Retinal pigment epithelial cell (primary cell): ENCODE results near the gene NLGN1.
"Not testable (repeated sequence)": the region's sequence is repeated elsewhere in the genome, so short reads cannot be mapped to it uniquely, and the experiment has no call there.

Experiments
- DNase-seq: peaks from one replicate; pipeline ENCODE4 v3.0.0-alpha.2; 2010; ENCODE audit warnings: low read depth
- H3K4me3 ChIP-seq: 2 replicates; pipeline ENCODE4 v1.5.1; 2011; ENCODE audit warnings: mild to moderate bottlenecking, low read length, control low read depth, moderate library complexity
- CTCF ChIP-seq: conservative IDR thresholded peaks from 2 replicates; pipeline ENCODE4 v1.5.1; 2011; ENCODE audit warnings: low read depth, low read length, control low read depth, inconsistent platforms

Gene NLGN1

DNA sequence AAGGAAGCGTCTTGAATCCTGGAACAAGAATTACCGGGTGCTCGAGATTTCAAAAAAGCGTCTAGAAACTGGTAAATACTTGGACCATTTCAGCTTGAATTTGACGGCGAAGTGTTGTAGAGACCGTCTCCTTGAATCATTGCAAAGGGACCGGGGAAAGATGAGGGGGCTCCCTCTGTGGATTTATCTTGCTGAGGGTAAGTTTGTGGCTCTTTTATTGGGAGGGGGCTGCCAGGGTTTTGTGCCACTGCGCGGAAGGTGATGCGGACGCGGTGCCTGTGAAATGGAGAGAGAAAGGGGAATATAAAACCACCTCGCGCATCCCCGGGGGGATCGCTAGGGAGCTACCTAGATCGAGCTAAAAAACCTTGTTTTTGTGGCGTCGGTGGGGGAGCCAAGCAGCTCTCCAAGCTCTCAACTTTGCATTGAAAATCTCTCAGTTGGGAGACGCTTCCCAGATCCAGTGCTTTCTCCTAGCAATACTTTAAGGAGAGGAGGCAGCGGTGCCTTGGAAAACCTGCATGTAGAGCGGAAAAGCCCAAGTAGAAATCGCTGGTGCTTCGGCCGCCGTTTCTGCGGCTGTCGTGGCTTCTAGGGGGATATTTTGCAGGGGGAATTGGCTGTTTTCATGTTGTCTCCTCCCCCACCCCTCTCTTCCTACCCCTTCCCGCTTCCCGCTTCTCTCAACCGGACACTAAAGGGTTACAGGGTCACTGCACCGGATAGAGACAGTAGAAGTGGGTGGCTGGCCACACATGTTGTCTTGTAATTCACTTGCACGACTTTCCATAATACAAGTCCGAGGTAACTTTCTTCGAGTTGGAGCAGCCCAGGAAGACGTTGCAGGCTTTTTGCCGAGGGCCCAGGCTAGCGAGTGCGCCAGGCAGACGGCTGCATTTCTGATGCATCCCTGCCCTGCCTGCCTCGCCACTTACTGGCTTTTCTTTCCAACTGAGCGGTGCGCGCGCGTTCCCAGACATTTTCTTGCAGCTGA lies 187.6 kb downstream of the NLGN1 start:
- peak overlapping the region; percentile 71 for H3K4me3 ChIP-seq
- no peak for TF ChIP-seq CTCF
- no peak for DNase-seq

GRCh38 chr3:173586166-173586565 lies 188.6 kb downstream of the NLGN1 start:
- DNase-seq: no peak
- TF ChIP-seq CTCF: no peak
- no peak overlapping the region for H3K4me3 ChIP-seq

- H3K4me3 ChIP-seq: no peak overlapping the region
- no peak for DNase-seq
- TF ChIP-seq CTCF: no peak
These were observed 189.5 kb downstream of the NLGN1 start for GRCh38 chr3:173587055-173587454.

DNA sequence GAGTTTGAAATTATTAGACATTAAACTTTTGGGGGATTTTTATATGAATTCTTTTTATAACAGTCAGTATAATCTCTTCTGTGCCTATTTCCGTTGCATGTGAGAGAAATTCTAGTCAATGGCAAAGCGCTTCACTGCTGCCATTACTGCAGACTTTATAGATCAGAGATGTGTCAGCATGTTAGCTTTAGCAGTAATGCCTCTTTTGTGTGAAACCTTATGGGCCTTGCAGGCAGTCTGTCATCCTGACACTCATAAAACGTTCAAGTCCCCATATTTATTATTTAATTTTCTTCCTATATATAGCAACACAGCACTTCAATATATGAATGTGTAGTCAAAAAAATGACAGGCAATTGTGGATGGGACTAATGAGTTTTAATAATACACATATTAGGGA lies 191.0 kb downstream of the NLGN1 start:
- no peak for DNase-seq
- no peak overlapping the region for H3K4me3 ChIP-seq
- TF ChIP-seq CTCF: no peak

DNA sequence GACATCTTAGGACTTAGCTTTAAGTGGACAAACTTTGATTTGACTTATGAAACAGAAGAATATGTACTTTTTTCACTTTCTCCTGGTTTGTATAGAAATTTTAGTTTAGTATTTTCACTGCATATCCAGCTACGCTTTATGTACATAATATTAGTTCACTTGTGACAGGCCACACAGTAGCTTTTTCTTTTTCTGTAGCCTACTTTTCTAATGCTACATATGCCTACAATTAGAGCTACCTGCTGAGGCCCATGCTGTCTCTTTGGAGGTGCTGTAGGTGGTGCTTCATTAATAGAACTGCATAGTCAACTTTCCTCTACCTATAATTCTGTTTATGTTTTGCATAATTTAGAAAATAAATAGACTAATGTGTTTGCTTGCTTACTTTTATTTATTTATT lies 191.6 kb downstream of the NLGN1 start:
- H3K4me3 ChIP-seq: no peak overlapping the region
- no peak for DNase-seq
- TF ChIP-seq CTCF: no peak

- DNase-seq: no peak
- TF ChIP-seq CTCF: no peak
- H3K4me3 ChIP-seq: no peak overlapping the region
These were observed 193.9 kb downstream of the NLGN1 start for GRCh38 chr3:173591401-173591800.

DNA sequence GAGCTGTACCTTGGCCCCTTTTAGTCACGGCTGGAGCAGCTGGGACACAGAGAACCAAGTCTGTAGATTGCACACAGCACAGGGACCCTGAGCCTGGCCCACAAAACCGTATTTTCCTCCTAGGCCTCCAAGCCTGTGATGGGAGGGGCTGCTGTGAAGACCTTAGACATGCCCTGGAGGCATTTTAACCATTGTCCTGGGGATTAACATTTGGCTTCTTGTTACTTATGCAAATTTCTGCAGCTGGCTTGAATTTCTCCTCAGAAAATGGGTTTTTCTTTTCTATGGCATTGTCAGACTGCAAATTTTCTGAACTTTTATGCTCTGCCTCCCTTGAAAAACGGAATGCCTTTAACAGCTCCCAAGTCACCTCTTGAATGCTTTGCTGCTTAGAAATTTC lies 197.3 kb downstream of the NLGN1 start:
- not testable (repeated sequence) for DNase-seq, H3K4me3 ChIP-seq
